ENCODE results near the gene IGSF11. TPM values are rescaled to one million over a fixed set of nuclear protein-coding genes. Genes with fewer than 3 reads are reported as not detected.
A peak's percentile ranks its signal among the peaks of the same experiment; 100 is the strongest.

The IGSF11 gene
- total RNA-seq, 4 donors from 2014 or later: 0.09 to 8.8 (median 0.47) TPM

GRCh38 chr3:119015942-119016341, 18.7 kb downstream of the IGSF11 start:
- H3K4me1 ChIP-seq: no peaks in the 10 kb centered on the region
- 55 to 71% methylated on average over 2 of the region's 2 CpGs for WGBS, 2 donors
- H3K36me3 ChIP-seq: no peaks in the 10 kb centered on the region
- intact Hi-C loops (cut with DNase I): no loop called here
- no peak overlapping the region for H3K4me3 ChIP-seq
- no peaks in the 10 kb centered on the region for H3K9me3 ChIP-seq
- no peak for DNase-seq
- no peak overlapping the region for H3K27ac ChIP-seq
- no peaks in the 10 kb centered on the region for H3K27me3 ChIP-seq
- TF ChIP-seq POLR2A (IDR thresholded peaks at IDR 0.05): no peak
- no peak for TF ChIP-seq CTCF (IDR thresholded peaks at IDR 0.05)

DNA sequence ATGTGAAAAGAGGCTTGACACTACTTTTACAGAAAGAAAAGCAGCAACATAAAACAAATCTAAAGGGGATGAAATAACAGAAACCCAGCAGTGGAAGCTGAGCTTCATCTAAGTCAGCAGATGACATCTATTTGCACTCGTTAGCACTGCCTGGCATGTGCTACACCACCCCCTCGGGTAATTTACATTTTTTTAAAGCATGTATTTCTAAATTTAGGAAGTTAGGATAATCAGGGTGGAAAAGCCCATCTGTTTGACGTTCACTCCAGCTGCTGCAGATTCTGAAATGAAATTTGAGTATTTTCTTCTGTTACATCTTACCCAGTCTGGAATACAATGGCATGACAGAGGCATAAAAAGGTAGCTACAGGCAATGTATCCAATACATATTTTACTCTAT, 20.7 kb downstream of the IGSF11 start:
- WGBS, 2 donors: 31 to 35% methylated on average over 3 of the region's 3 CpGs
- H3K27ac ChIP-seq: no peak overlapping the region
- TF ChIP-seq POLR2A (IDR thresholded peaks at IDR 0.05): no peak
- H3K9me3 ChIP-seq: no peaks in the 10 kb centered on the region
- intact Hi-C loops (cut with DNase I): no loop called here
- no peaks in the 10 kb centered on the region for H3K27me3 ChIP-seq
- no peaks in the 10 kb centered on the region for H3K36me3 ChIP-seq
- H3K4me1 ChIP-seq: no peaks in the 10 kb centered on the region
- H3K4me3 ChIP-seq: no peak overlapping the region
- no peak for DNase-seq

GRCh38 chr3:119011528-119011927, 23.1 kb downstream of the IGSF11 start:
- no peak for DNase-seq
- Histone ChIP-seq H3K27ac (no peak overlapping the region), H3K4me3 (no peak overlapping the region), H3K36me3 (no peaks in the 10 kb centered on the region), H3K27me3 (no peaks in the 10 kb centered on the region), H3K9me3 (no peaks in the 10 kb centered on the region), H3K4me1 (no peaks in the 10 kb centered on the region)
- 89 to 93% methylated on average over 1 of the region's 1 CpG for WGBS, 2 donors
- intact Hi-C loops (cut with DNase I): no loop called here
- no peak for TF ChIP-seq CTCF (IDR thresholded peaks at IDR 0.05)
- no peak for TF ChIP-seq POLR2A (IDR thresholded peaks at IDR 0.05)

DNA sequence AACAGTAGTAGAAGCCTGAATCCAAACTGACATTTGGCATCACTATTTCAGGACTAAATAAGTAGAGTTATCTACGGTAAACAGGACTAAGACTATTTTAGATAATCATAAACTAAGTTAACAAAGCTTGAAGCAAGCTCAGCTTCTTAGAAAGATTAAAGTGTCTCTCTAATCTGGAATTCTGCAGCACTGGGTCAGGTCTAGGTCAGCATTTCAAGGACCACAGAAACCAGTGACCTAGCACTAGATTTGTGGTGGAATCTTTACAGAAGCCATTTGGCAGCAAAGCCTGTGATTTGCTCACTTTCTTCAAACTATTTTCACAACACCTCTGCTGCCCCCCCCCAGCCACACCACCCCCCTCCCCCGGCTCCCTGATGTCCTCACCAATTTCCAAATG, 37.5 kb downstream of the IGSF11 start:
- no peaks in the 10 kb centered on the region for H3K27me3 ChIP-seq
- intact Hi-C loops (cut with DNase I): no loop called here
- no peak for TF ChIP-seq POLR2A (IDR thresholded peaks at IDR 0.05)
- no peak for TF ChIP-seq CTCF (IDR thresholded peaks at IDR 0.05)
- no peak overlapping the region for H3K4me3 ChIP-seq
- 46 to 63% methylated on average over 2 of the region's 2 CpGs for WGBS, 2 donors
- no peaks in the 10 kb centered on the region for H3K36me3 ChIP-seq
- DNase-seq: no peak
- no peaks in the 10 kb centered on the region for H3K4me1 ChIP-seq
- H3K9me3 ChIP-seq: no peaks in the 10 kb centered on the region
- no peak overlapping the region for H3K27ac ChIP-seq

GRCh38 chr3:118991775-118992174, 42.9 kb downstream of the IGSF11 start:
- 26 to 50% methylated on average over 3 of the region's 3 CpGs for WGBS, 2 donors
- Histone ChIP-seq H3K4me3 (no peak overlapping the region), H3K27me3 (no peaks in the 10 kb centered on the region), H3K27ac (peak overlapping the region in 2 of 4 donors; percentile 12 to 61), H3K36me3 (no peaks in the 10 kb centered on the region), H3K4me1 (peaks cover 0 to 15% (median 0%) of the 10 kb centered on the region in 3 donors), H3K9me3 (no peaks in the 10 kb centered on the region)
- intact Hi-C loops (cut with DNase I): no loop called here
- no peak for DNase-seq
- TF ChIP-seq POLR2A (IDR thresholded peaks at IDR 0.05): no peak
- TF ChIP-seq CTCF (IDR thresholded peaks at IDR 0.05): no peak
